Cardiac fibroblast (primary cell): ENCODE results near the gene ELP6.

Source experiments
- DNase-seq, 2 donors: peaks; one replicate each; pipeline versions ENCODE4 v3.0.0 to v3.0.0-alpha.2; 2010; ENCODE audit warnings: low read depth in 2 of 2
- H3K4me3 ChIP-seq, 2 donors: replicated peaks in 1 of 2; 1 replicate in 1 of 2; 2 replicates in 1 of 2; pipeline ENCODE4 v1.5.1; 2011; ENCODE audit warnings: low read depth in 2 of 2, low read length in 2 of 2, mild to moderate bottlenecking in 2 of 2, moderate library complexity in 1 of 2
- TF ChIP-seq, protein P1 (sequence below): IDR thresholded peaks from one replicate; pipeline ENCODE4 v1.5.1; 2011; ENCODE audit warnings: low read depth, mild to moderate bottlenecking, low read length, inconsistent platforms

The ELP6 gene, protein sequence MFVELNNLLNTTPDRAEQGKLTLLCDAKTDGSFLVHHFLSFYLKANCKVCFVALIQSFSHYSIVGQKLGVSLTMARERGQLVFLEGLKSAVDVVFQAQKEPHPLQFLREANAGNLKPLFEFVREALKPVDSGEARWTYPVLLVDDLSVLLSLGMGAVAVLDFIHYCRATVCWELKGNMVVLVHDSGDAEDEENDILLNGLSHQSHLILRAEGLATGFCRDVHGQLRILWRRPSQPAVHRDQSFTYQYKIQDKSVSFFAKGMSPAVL

DNA sequence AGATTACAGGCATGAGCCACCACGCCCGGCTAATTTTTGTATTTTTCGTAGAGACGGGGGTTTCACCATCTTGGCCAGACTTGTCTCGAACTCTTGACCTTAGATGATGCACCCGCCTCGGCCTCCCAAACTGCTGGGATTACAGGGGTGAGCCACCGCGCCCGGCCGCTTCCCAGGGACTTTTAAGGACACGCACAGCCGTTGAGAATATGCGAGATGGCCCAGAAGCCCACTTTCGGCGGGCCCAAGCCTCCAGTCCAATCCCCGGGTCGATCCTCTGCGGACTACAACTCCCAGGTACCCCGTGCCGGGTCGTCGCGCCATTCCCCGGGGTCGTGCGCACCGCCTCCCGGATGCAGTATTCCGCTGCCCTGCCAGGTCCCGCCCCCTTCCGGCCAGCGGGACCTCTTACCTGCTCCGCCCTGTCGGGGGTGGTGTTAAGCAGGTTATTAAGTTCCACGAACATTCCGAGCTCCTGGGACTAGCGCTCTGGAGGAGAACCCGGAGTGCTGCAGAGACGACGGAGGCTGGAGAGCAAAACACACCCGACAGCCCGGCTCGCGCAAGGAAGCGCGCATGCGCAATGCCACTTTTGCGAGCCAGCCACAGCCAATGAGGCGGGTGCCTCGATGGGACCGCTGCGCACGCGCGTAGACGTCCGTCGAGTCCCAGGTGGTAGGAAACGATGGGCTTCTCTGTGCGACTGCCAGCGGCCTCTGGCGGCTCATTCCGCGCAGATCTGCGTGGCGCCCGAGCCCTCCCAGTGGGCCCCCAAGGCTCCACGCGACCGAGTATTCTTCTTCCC lies at the start of gene ELP6:
Gene ELP6, minus strand, starts transcription at position 588 of the 805 bp plus-strand sequence. Its CDS starts 122 bp downstream, at position 466.
- TF ChIP-seq, protein P1, sequence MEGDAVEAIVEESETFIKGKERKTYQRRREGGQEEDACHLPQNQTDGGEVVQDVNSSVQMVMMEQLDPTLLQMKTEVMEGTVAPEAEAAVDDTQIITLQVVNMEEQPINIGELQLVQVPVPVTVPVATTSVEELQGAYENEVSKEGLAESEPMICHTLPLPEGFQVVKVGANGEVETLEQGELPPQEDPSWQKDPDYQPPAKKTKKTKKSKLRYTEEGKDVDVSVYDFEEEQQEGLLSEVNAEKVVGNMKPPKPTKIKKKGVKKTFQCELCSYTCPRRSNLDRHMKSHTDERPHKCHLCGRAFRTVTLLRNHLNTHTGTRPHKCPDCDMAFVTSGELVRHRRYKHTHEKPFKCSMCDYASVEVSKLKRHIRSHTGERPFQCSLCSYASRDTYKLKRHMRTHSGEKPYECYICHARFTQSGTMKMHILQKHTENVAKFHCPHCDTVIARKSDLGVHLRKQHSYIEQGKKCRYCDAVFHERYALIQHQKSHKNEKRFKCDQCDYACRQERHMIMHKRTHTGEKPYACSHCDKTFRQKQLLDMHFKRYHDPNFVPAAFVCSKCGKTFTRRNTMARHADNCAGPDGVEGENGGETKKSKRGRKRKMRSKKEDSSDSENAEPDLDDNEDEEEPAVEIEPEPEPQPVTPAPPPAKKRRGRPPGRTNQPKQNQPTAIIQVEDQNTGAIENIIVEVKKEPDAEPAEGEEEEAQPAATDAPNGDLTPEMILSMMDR = peak; percentile 56
- H3K4me3 ChIP-seq = peak within 1 kb of the TSS; percentile 64 to 79
- DNase-seq = peak; percentile 97 to 98

DNA sequence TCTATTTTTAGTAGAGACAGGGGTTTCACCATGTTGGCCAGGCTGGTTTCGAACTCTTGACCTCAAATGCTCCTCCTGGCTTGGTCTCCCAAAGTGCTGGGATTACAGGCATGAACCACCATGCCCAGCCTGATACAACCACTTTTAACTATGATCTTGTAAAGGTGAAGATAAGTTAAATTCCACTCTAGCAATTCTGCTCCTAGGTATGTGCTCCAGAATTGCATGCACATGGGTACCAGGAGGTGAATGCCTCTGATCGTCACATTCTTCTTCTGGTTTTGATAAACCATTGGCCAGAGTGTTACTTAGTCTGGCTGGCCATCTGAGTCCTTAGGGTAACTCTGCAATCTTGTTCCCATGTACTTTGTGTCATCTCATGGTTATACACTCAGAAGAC lies 42.8 kb upstream of the ELP6 start:
- TF ChIP-seq, protein P1 = no peak
- DNase-seq = no peak
- H3K4me3 ChIP-seq = no peak overlapping the region

DNA sequence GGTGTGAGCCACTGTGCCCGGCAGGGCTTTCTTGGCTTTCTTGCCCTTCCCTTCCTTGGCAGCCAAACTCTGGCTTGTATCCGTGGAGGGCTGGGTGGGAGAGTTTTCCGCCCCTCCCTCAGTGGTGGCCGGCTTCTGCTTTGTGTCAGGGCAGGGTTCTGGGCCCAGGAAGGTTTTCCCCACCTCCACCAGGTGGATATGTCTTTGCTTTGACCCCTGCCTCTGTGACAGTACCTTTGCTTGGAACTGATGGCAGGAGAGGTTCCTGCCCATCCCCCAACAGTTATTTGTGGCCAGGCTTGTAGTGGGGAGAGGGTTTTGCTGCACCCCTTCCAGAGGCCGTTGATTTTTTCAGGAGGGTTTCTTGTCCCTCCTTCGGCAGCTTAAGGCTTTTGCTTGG lies 40.8 kb upstream of the ELP6 start:
- no peak overlapping the region for H3K4me3 ChIP-seq
- DNase-seq = no peak
- TF ChIP-seq, protein P1 = no peak

DNA sequence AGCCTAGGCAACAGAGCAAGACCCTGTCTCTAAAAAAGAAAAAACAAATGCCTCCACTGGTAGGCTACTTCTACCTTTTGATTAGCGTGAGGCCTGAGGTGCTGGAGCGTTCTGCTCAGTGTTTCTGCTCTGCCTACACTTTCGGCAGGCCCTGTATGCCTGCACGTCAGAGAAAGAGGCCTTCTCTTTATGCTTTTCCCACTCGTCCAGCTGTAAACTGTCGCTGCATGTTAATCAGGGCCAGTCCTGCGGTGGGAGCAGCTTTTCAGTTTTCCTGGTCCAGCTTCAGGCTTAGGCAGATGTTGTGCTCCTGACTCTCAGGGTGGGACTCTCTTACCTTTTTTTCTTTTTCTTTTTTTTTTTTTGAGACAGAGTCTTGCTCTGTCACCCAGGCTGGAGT lies 39.9 kb upstream of the ELP6 start:
- no peak overlapping the region for H3K4me3 ChIP-seq
- TF ChIP-seq, protein P1 = no peak
- no peak for DNase-seq

DNA sequence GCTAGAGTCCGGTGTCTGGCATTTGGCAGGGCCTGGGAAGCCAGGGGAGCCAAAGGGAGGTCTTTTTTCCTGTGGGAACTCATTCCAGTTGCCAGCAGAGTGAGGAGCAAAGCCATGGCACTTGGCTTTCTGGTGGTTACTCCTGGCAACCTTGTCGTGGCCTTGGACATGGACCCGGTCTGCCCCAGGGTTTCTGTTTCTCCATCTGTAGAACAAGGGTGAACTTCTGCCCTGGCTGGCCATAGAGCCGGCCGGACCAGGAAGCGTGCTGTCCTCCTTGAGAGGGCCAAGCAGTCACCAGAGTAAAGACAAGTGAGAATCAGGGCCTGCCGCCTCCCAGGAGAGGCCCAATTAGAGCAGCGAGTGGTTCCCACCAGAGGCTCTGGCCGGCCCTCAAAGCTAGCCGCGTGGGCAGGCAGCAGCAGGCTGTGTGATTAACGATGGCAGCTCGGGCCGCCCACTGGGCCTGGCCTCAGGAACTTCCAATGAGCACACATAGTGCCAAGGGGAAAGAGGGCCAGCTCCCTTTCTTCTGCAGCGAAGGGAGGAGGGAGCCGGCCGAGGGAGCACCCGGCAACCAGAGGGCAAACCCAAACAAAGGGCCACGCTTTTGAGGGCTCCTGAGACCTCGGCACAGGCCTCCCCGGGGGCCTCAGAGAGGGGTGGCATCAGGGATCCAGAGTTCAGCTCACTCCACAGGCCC lies 29.1 kb upstream of the ELP6 start:
- TF ChIP-seq, protein P1 = no peak
- peak in 1 of 2 donors; percentile 19 for DNase-seq
- H3K4me3 ChIP-seq = no peak overlapping the region

DNA sequence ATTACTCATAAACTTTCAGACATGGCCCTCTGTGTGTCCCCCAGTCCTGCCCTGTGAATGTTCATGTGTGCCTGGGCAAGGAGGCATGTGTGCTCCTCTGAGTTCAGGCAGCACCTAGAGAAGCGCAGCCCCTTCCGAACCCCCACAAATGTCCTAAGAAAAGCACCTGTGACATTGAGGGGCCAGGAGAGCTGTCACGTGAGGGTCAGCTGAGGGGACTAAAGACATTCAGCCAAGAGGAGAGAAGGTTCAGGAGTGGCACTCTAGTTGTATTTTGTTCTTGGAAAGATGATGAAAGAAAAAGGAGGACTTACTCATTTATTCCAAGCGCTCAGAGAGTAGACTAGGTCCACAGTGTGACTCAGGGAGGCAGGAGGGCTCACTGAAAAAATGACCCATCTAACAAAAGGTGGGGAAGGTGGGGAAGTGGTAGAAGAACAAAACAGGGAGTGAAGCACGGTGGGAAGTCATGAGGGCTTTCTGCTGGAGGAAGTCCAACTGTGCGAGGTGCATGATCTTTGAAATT lies 28.1 kb upstream of the ELP6 start:
- H3K4me3 ChIP-seq = no peak overlapping the region
- peak in 1 of 2 donors; percentile 12 for DNase-seq
- TF ChIP-seq, protein P1 = no peak
